OCI-LY1 (cell line): ENCODE results near the gene CXCR2.
"Not testable (repeated sequence)": the region's sequence is repeated elsewhere in the genome, so short reads cannot be mapped to it uniquely, and the experiment has no call there.

Experiments used
- EZH2 ChIP-seq: fragments of 200-600 bp; sonication (generic), shearing (Covaris generic); IDR thresholded peaks from 2 replicates; pipeline ENCODE4 v1.8.0; 2017; ENCODE audit warnings: borderline replicate concordance, mixed run types, mild to moderate bottlenecking, antibody characterized with exemption, low read length, moderate library complexity, mixed read lengths
- TF ChIP-seq, protein P1 (sequence below): fragments of 200-600 bp; sonication (generic), shearing (Covaris generic); IDR thresholded peaks from 2 replicates; pipeline ENCODE4 v1.5.1; 2017; ENCODE audit warnings: mild to moderate bottlenecking, antibody characterized with exemption, low read length, moderate library complexity, mixed read lengths

- TF ChIP-seq, protein P1, sequence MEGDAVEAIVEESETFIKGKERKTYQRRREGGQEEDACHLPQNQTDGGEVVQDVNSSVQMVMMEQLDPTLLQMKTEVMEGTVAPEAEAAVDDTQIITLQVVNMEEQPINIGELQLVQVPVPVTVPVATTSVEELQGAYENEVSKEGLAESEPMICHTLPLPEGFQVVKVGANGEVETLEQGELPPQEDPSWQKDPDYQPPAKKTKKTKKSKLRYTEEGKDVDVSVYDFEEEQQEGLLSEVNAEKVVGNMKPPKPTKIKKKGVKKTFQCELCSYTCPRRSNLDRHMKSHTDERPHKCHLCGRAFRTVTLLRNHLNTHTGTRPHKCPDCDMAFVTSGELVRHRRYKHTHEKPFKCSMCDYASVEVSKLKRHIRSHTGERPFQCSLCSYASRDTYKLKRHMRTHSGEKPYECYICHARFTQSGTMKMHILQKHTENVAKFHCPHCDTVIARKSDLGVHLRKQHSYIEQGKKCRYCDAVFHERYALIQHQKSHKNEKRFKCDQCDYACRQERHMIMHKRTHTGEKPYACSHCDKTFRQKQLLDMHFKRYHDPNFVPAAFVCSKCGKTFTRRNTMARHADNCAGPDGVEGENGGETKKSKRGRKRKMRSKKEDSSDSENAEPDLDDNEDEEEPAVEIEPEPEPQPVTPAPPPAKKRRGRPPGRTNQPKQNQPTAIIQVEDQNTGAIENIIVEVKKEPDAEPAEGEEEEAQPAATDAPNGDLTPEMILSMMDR = not testable (repeated sequence)
- not testable (repeated sequence) for TF ChIP-seq EZH2
Observed at GRCh38 chr2:218171744-218172143, 45.9 kb downstream of the CXCR2 start.
